Measurements from ENCODE around the gene TMEM141.

DNA sequence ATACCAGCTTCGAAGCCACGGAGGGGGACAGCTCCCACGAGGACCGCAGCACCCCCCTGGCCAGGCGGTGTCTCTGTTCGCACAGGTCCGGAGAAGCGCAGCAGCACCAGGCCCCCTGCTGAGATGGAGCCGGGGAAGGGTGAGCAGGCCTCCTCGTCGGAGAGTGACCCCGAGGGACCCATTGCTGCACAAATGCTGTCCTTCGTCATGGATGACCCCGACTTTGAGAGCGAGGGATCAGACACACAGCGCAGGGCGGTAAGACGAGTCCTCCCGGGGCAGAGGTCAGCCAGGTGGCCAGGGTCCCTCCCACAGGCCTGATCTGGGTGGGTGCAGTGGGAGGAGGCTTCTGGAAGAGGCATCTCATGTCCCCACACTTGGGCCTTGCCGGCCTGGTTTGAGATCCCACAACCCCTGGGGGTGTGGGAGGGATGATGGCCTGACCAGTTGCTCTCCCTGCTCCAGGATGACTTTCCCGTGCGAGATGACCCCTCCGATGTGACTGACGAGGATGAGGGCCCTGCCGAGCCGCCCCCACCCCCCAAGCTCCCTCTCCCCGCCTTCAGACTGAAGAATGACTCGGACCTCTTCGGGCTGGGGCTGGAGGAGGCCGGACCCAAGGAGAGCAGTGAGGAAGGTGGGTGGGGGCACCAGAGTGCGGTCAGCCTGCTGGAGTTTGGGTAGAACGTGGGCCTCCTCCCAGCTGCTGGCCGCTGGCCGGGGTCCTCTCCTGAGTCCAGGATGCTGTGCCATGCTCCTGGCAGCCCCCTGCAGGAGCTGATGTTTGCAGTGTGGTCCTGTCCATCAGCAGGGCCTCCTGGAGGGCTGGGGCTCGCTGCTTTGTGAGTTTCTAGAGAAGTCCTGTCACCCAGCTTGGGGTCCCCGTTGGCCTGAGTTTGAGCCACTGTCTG, 48.3 kb downstream of the TMEM141 start:
- TF ChIP-seq, protein P1, sequence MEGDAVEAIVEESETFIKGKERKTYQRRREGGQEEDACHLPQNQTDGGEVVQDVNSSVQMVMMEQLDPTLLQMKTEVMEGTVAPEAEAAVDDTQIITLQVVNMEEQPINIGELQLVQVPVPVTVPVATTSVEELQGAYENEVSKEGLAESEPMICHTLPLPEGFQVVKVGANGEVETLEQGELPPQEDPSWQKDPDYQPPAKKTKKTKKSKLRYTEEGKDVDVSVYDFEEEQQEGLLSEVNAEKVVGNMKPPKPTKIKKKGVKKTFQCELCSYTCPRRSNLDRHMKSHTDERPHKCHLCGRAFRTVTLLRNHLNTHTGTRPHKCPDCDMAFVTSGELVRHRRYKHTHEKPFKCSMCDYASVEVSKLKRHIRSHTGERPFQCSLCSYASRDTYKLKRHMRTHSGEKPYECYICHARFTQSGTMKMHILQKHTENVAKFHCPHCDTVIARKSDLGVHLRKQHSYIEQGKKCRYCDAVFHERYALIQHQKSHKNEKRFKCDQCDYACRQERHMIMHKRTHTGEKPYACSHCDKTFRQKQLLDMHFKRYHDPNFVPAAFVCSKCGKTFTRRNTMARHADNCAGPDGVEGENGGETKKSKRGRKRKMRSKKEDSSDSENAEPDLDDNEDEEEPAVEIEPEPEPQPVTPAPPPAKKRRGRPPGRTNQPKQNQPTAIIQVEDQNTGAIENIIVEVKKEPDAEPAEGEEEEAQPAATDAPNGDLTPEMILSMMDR (conservative IDR thresholded peaks at IDR 0.05): no peak
- TF ChIP-seq ZFX (IDR thresholded peaks at IDR 0.05): no peak
